GM21619 (cell line): ENCODE measurements around the gene NDUFA8.

Experiments
- ATAC-seq: cut with Tn5 transposase; IDR thresholded peaks from one replicate; pipeline ENCODE4 v1.9.1; 2021; ENCODE audit not compliant: unreplicated experiment

Gene NDUFA8

GRCh38 chr9:122138560-122139268 is 20.9 kb downstream of the NDUFA8 start:
- no peak for ATAC-seq

GRCh38 chr9:122135529-122135859 is 24.1 kb downstream of the NDUFA8 start:
- ATAC-seq = no peak

GRCh38 chr9:122134822-122135528 is 24.6 kb downstream of the NDUFA8 start:
- no peak for ATAC-seq

GRCh38 chr9:122133984-122134535 is 25.5 kb downstream of the NDUFA8 start:
- no peak for ATAC-seq

GRCh38 chr9:122133263-122133983 is 26.2 kb downstream of the NDUFA8 start:
- no peak for ATAC-seq

GRCh38 chr9:122132539-122132938 is 27.0 kb downstream of the NDUFA8 start:
- ATAC-seq = no peak

GRCh38 chr9:122131401-122132001 is 28.1 kb downstream of the NDUFA8 start:
- ATAC-seq = no peak

GRCh38 chr9:122130837-122131236 is 28.7 kb downstream of the NDUFA8 start:
- ATAC-seq = no peak

GRCh38 chr9:122129969-122130368 is 29.6 kb downstream of the NDUFA8 start:
- ATAC-seq = no peak

GRCh38 chr9:122128969-122129343 is 30.6 kb downstream of the NDUFA8 start:
- ATAC-seq = no peak

GRCh38 chr9:122128007-122128968 is 31.3 kb downstream of the NDUFA8 start:
- no peak for ATAC-seq

- ATAC-seq = no peak
Measured at GRCh38 chr9:122127396-122127798, 32.2 kb downstream of the NDUFA8 start.

- ATAC-seq = no peak
Measured at GRCh38 chr9:122126331-122127261, 33.0 kb downstream of the NDUFA8 start.

- ATAC-seq = no peak
Measured at GRCh38 chr9:122125509-122126330, 33.9 kb downstream of the NDUFA8 start.

GRCh38 chr9:122125158-122125508 is 34.4 kb downstream of the NDUFA8 start:
- peak; percentile 62 for ATAC-seq

GRCh38 chr9:122124528-122124927 is 35.1 kb downstream of the NDUFA8 start:
- no peak for ATAC-seq

GRCh38 chr9:122124048-122124447 is 35.5 kb downstream of the NDUFA8 start:
- no peak for ATAC-seq

GRCh38 chr9:122122903-122123632 is 36.5 kb downstream of the NDUFA8 start:
- no peak for ATAC-seq
